WTC11 (cell line): ENCODE measurements around the gene HBQ1. TPM values are rescaled to one million over a fixed set of nuclear protein-coding genes. Genes with fewer than 3 reads are reported as not detected.

Experiments used
- ATAC-seq: fragments of 200-7000 bp; cut with Tn5 transposase; 2 replicates; pipeline ENCODE4 v1.10.0; 2021; ENCODE audit warnings: mild to moderate bottlenecking, moderate library complexity
- CTCF ChIA-PET: fragments of 300-600 bp; sonication (Branson Sonifier 250); formaldehyde crosslinking; loops from one replicate; lab custom pipeline; 2021; ENCODE audit warnings: antibody characterized with exemption; lab: Charles Lee
- POLR2A ChIA-PET: fragments of 350-600 bp; sonication (Branson Sonifier 250); formaldehyde crosslinking; loops from one replicate; lab custom pipeline; 2021; ENCODE audit warnings: antibody characterized with exemption; lab: Charles Lee
- DNase-seq: peaks from one replicate; pipeline ENCODE4 v3.0.0; 2021; ENCODE audit warnings: low spot score
- H3K27ac Mint-ChIP-seq: 2 replicates; pipeline ENCODE4 v1.8.0; 2021; ENCODE audit warnings: mixed read lengths
- H3K27me3 Mint-ChIP-seq: 2 replicates; pipeline ENCODE4 v1.8.0; 2021; ENCODE audit warnings: low read depth, mild to moderate bottlenecking, moderate library complexity, mixed read lengths
- H3K36me3 Mint-ChIP-seq: 2 replicates; pipeline ENCODE4 v1.8.0; 2021; ENCODE audit warnings: mixed read lengths
- H3K4me1 Mint-ChIP-seq: 2 replicates; pipeline ENCODE4 v1.8.0; 2022; ENCODE audit warnings: mixed read lengths
- H3K4me3 Mint-ChIP-seq: 2 replicates; pipeline ENCODE4 v1.8.0; 2021; ENCODE audit warnings: mild to moderate bottlenecking, moderate library complexity, mixed read lengths
- H3K9me3 Mint-ChIP-seq: 2 replicates; pipeline ENCODE4 v1.8.0; 2021; ENCODE audit warnings: mixed read lengths
- CREM ChIP-seq: sonication (generic); formaldehyde crosslinking; IDR thresholded peaks from 2 replicates; pipeline ENCODE4 v1.8.1; 2022; ENCODE audit warnings: mild to moderate bottlenecking, missing genetic modification reagents, moderate library complexity
- ELF4 ChIP-seq: sonication (generic); formaldehyde crosslinking; IDR thresholded peaks from 2 replicates; pipeline ENCODE4 v1.8.1; 2022; ENCODE audit warnings: low read depth, mild to moderate bottlenecking, moderate library complexity, missing genetic modification reagents
- ERG ChIP-seq: fragments of 250-450 bp; sonication (Bioruptor Pico); IDR thresholded peaks from 2 replicates; pipeline ENCODE4 v1.8.0; 2021; ENCODE audit warnings: mild to moderate bottlenecking
- FOXP1 ChIP-seq: sonication (generic); formaldehyde crosslinking; IDR thresholded peaks from 2 replicates; pipeline ENCODE4 v1.8.0; 2022; ENCODE audit warnings: missing genetic modification reagents, mild to moderate bottlenecking, moderate library complexity, borderline replicate concordance
- IRF1 ChIP-seq: sonication (generic); formaldehyde crosslinking; IDR thresholded peaks from 2 replicates; pipeline ENCODE4 v1.8.0; 2023; ENCODE audit warnings: missing genetic modification reagents
- IRF2 ChIP-seq: sonication (generic); formaldehyde crosslinking; IDR thresholded peaks from 2 replicates; pipeline ENCODE4 v1.8.0; 2022; ENCODE audit warnings: low read depth, missing genetic modification reagents, borderline replicate concordance
- MXD4 ChIP-seq: fragments of 250-450 bp; sonication (Bioruptor Pico); IDR thresholded peaks from 2 replicates; pipeline ENCODE4 v1.8.0; 2021; ENCODE audit warnings: mild to moderate bottlenecking, moderate library complexity, borderline replicate concordance
- MYBL2 ChIP-seq: sonication (generic); formaldehyde crosslinking; IDR thresholded peaks from 2 replicates; pipeline ENCODE4 v1.8.1; 2023; ENCODE audit warnings: mild to moderate bottlenecking, moderate library complexity, missing genetic modification reagents
- NR1H2 ChIP-seq: sonication (generic); formaldehyde crosslinking; IDR thresholded peaks from 2 replicates; pipeline ENCODE4 v1.9.0; 2021; ENCODE audit warnings: mild to moderate bottlenecking, moderate library complexity, missing genetic modification reagents
- PRRX2 ChIP-seq: fragments of 250-450 bp; sonication (Bioruptor Pico); IDR thresholded peaks from 2 replicates; pipeline ENCODE4 v1.8.0; 2021; ENCODE audit warnings: mild to moderate bottlenecking
- RORB ChIP-seq: fragments of 250-450 bp; sonication (Bioruptor Pico); IDR thresholded peaks from 2 replicates; pipeline ENCODE4 v1.9.0; 2021; ENCODE audit warnings: mild to moderate bottlenecking
- SMAD3 ChIP-seq: sonication (generic); formaldehyde crosslinking; IDR thresholded peaks from 2 replicates; pipeline ENCODE4 v1.8.0; 2022; ENCODE audit warnings: missing genetic modification reagents, mild to moderate bottlenecking, borderline replicate concordance
- SOX15 ChIP-seq: fragments of 250-450 bp; sonication (Bioruptor Pico); IDR thresholded peaks from 2 replicates; pipeline ENCODE4 v1.9.0; 2021; ENCODE audit warnings: mild to moderate bottlenecking
- USF1 ChIP-seq: sonication (generic); formaldehyde crosslinking; IDR thresholded peaks from 2 replicates; pipeline ENCODE4 v1.8.0; 2022; ENCODE audit warnings: mild to moderate bottlenecking, missing genetic modification reagents
- ZBTB43 ChIP-seq: sonication (generic); formaldehyde crosslinking; IDR thresholded peaks from 2 replicates; pipeline ENCODE4 v1.8.1; 2023; ENCODE audit warnings: mild to moderate bottlenecking, missing genetic modification reagents
- ZMAT4 ChIP-seq: fragments of 250-450 bp; sonication (Bioruptor Pico); IDR thresholded peaks from 2 replicates; pipeline ENCODE4 v1.9.0; 2021; ENCODE audit warnings: mild to moderate bottlenecking
- ZNF416 ChIP-seq: fragments of 250-450 bp; sonication (Bioruptor Pico); IDR thresholded peaks from 2 replicates; pipeline ENCODE4 v1.9.0; 2021; ENCODE audit warnings: mild to moderate bottlenecking, inconsistent platforms
- ZNF423 ChIP-seq: fragments of 250-450 bp; sonication (Bioruptor Pico); IDR thresholded peaks from 2 replicates; pipeline ENCODE4 v2.1.2; 2022; ENCODE audit warnings: mild to moderate bottlenecking, moderate library complexity
- total RNA-seq: library from RNA; stranded (reverse); gene quantifications from 3 replicates; pipeline ENCODE4 v1.2.3, GENCODE V29; 2021

HBQ1 gene
- total RNA-seq, 1 experiment from 2014 or later, result 3.0 TPM

- POLR2A ChIA-PET, result no interaction called here
- TF ChIP-seq USF1 (CRISPR knock-in tag), result no peak
- TF ChIP-seq ZNF416, result no peak
- no peak for TF ChIP-seq SMAD3 (CRISPR knock-in tag)
- TF ChIP-seq IRF2 (CRISPR knock-in tag), result no peak
- no peak for TF ChIP-seq ZBTB43
- no peak for TF ChIP-seq IRF1 (CRISPR knock-in tag)
- TF ChIP-seq SOX15 (CRISPR knock-in tag), result no peak
- no peak for TF ChIP-seq RORB (CRISPR knock-in tag)
- TF ChIP-seq NR1H2 (CRISPR knock-in tag), result no peak
- no peak for TF ChIP-seq MXD4 (CRISPR knock-in tag)
- TF ChIP-seq PRRX2 (CRISPR knock-in tag), result no peak
- no peak for TF ChIP-seq ZNF423 (CRISPR knock-in tag)
- no peak for TF ChIP-seq ELF4
- TF ChIP-seq CREM (CRISPR knock-in tag), result no peak
- TF ChIP-seq ERG (CRISPR knock-in tag), result no peak
- TF ChIP-seq MYBL2 (CRISPR knock-in tag), result no peak
- peak; percentile 40 for ATAC-seq
- no peak for DNase-seq
- no peaks in the 10 kb centered on the region for H3K9me3 Mint-ChIP-seq
- no peaks in the 10 kb centered on the region for H3K36me3 Mint-ChIP-seq
- peak overlapping the region; percentile 59 for H3K4me3 Mint-ChIP-seq
- CTCF ChIA-PET, result interaction anchor here (0.5 to 2.0 kb wide), 7 partner anchors 16 to 198 kb away, joined by 3 to 5 read pairs (median 4); partner anchors contain the start of genes AXIN1 and HBQ1
- H3K4me1 Mint-ChIP-seq, result peaks cover 16% of the 10 kb centered on the region
- peaks cover 77% of the 10 kb centered on the region for H3K27me3 Mint-ChIP-seq
- no peak overlapping the region for H3K27ac Mint-ChIP-seq
Measured at GRCh38 chr16:164827-165538, 15.3 kb upstream of the HBQ1 start.

- Mint-ChIP-seq H3K4me1 (peaks cover 21% of the 10 kb centered on the region), H3K27ac (no peak within 1 kb of the TSS), H3K4me3 (peak within 1 kb of the TSS; percentile 59), H3K27me3 (peaks cover 85% of the 10 kb centered on the region), H3K36me3 (no peaks in the 10 kb centered on the region), H3K9me3 (no peaks in the 10 kb centered on the region)
- CTCF ChIA-PET, result interaction anchor here (0.7 to 2.0 kb wide), 11 partner anchors 14 to 197 kb away, joined by 3 to 5 read pairs (median 4); partner anchors contain the start of gene HBQ1
- DNase-seq, result no peak
- POLR2A ChIA-PET, result no interaction called here
- TF ChIP-seq ZMAT4 (CRISPR knock-in tag) (no peak), FOXP1 (CRISPR knock-in tag) (peak; percentile 23; the same call in 1 of the 2 replicates)
- no peak for ATAC-seq
Measured at GRCh38 chr16:165539-166374, 14.5 kb upstream of the HBQ1 start, which contains the start of gene HBM. Gene HBM (plus strand): TSS chr16:165978. CDS start chr16:165998, 20 bp downstream.
